K562 (cell line): ENCODE data around the gene ERCC2. TPM values are rescaled to one million over a fixed set of nuclear protein-coding genes. Genes with fewer than 3 reads are reported as not detected.

Experiments
- CBX2 ChIP-seq: fragments of 200-600 bp; sonication (generic); IDR thresholded peaks from one replicate; pipeline ENCODE4 v1.6.1; 2012; ENCODE audit warnings: mild to moderate bottlenecking, low read length, inconsistent platforms; ENCODE audit not compliant: insufficient read depth, poor library complexity, severe bottlenecking
- FOS ChIP-seq: IDR thresholded peaks from 3 replicates; pipeline ENCODE4 v1.6.1; 2011; ENCODE audit not compliant: insufficient read length; ENCODE audit errors: extremely low read depth
- HMGXB4 ChIP-seq: sonication (generic); formaldehyde crosslinking; IDR thresholded peaks from 2 replicates; pipeline ENCODE4 v1.8.1; 2023; ENCODE audit warnings: mild to moderate bottlenecking, missing genetic modification reagents
- PHTF2 ChIP-seq: fragments of 250-450 bp; sonication (Bioruptor Pico); IDR thresholded peaks from 2 replicates; pipeline ENCODE4 v1.5.0; 2021; ENCODE audit warnings: mild to moderate bottlenecking
- PRDM10 ChIP-seq: fragments of 450-650 bp; IDR thresholded peaks from 2 replicates; pipeline ENCODE4 v1.6.1; 2018; ENCODE audit not compliant: partially characterized antibody
- RNF219 ChIP-seq: fragments of 250-450 bp; sonication (Bioruptor Pico); IDR thresholded peaks from 2 replicates; pipeline ENCODE4 v1.5.0; 2022; ENCODE audit warnings: mild to moderate bottlenecking
- SIX5 ChIP-seq, 2 experiments: IDR thresholded peaks; 2 replicates each; pipeline ENCODE4 v1.6.1; 2011; ENCODE audit warnings: low read length in 2 of 2, borderline replicate concordance in 1 of 2, low read depth in 1 of 2, mild to moderate bottlenecking in 1 of 2, moderate library complexity in 1 of 2; ENCODE audit not compliant: insufficient read depth in 1 of 2
- TRIM25 ChIP-seq: fragments of 450-650 bp; IDR thresholded peaks from 2 replicates; pipeline ENCODE4 v1.7.0; 2016; ENCODE audit warnings: borderline replicate concordance
- ZNF277 ChIP-seq: fragments of 250-450 bp; sonication (Bioruptor Pico); IDR thresholded peaks from 2 replicates; pipeline ENCODE4 v1.8.0; 2022; ENCODE audit warnings: inconsistent platforms, mild to moderate bottlenecking, moderate library complexity, borderline replicate concordance
- polyA plus RNA-seq, 8 experiments: library from polyadenylated mRNA; depleted of rRNA in 4 of 8; stranded (reverse) in 5 of 8; unstranded in 3 of 8; fragments of >200 nt; fragmentation: Nextera tagmentation in 2 of 8; fragmentation: Illumina TruSeq in 1 of 8; extraction: Ambion mirVana in 2 of 8; extraction: Trizol in 1 of 8; gene quantifications; 2 replicates each; pipeline versions ENCODE4 v1.2.1 to v1.2.3, GENCODE V29; 2011 to 2014; ENCODE audit warnings: inconsistent platforms in 1 of 8, missing spikeins in 1 of 8
- total RNA-seq, 7 experiments: library from RNA; depleted of rRNA in 6 of 7; stranded (reverse); fragments of >200 nt in 6 of 7; fragmentation: Illumina TruSeq in 2 of 7; extraction: Trizol in 2 of 7; gene quantifications; 2 replicates each; pipeline versions ENCODE4 v1.2.1 to v1.2.3, GENCODE V29; 2011 to 2021; ENCODE audit warnings: low replicate concordance in 1 of 7

The ERCC2 gene
- total and polyA plus RNA-seq, 9 of the 15 experiments (the other 6 are each of a cell fraction or from before 2014, with no cell fraction given) = 2.2 to 55.9 (median 23.4) TPM

- TF ChIP-seq PRDM10 = no peak
- no peak for TF ChIP-seq CBX2
- no peak for TF ChIP-seq PHTF2
- no peak for TF ChIP-seq ZNF277 (CRISPR knock-in tag)
- no peak for TF ChIP-seq HMGXB4 (CRISPR knock-in tag)
- no peak for TF ChIP-seq RNF219 (CRISPR knock-in tag)
- TF ChIP-seq FOS = no peak
- TF ChIP-seq TRIM25 = no peak
- TF ChIP-seq SIX5 (IDR thresholded peaks at IDR 0.05; ENCODE audit: borderline replicate concordance in 1 of 2, insufficient read depth in 1 of 2, low read depth in 1 of 2, low read length in 2 of 2) = no peak
- TF ChIP-seq, all 486 proteins: peak for 0
These were observed 5.8 kb upstream of the ERCC2 start (continued) for GRCh38 chr19:45376045-45376724.
